Panc1 (cell line): ENCODE data around the gene PPP1R3C. TPM values are rescaled to one million over a fixed set of nuclear protein-coding genes. Genes with fewer than 3 reads are reported as not detected.

Experiments
- ATAC-seq: fragments of 200-7000 bp; cut with Tn5 transposase; 2 replicates; pipeline ENCODE4 v1.9.1; 2020; ENCODE audit warnings: mild to moderate bottlenecking, moderate library complexity
- BruUV-seq: library from RNA; stranded (reverse); fragments of 400-500 nt; replicated peaks from 2 replicates; lab custom pipeline; 2021; lab: Mats Ljungman, UMichigan
- CTCF ChIA-PET: fragments of 300-600 bp; sonication (Branson Sonifier 250); formaldehyde crosslinking; loops from one replicate; lab custom pipeline; 2022; ENCODE audit warnings: antibody characterized with exemption; lab: Charles Lee
- POLR2A ChIA-PET: fragments of 300-600 bp; sonication (Branson Sonifier 250); formaldehyde crosslinking; loops from one replicate; lab custom pipeline; 2022; ENCODE audit warnings: antibody characterized with exemption; lab: Charles Lee
- DNase-seq: peaks from one replicate; pipeline ENCODE4 v3.0.0-alpha.2; 2010; ENCODE audit warnings: low read depth, low spot score
- H3K27ac ChIP-seq: 2 replicates; pipeline ENCODE4 v1.5.1; 2011; ENCODE audit warnings: mild to moderate bottlenecking, low read length, inconsistent platforms
- H3K27me3 ChIP-seq: fragments of 200-500 bp; sonication (Bioruptor generic); 2 replicates; pipeline ENCODE4 v1.6.0; 2014; ENCODE audit warnings: low read length, inconsistent platforms; ENCODE audit not compliant: control insufficient read depth, insufficient read depth
- H3K36me3 ChIP-seq: fragments of 200-500 bp; sonication (Bioruptor generic); 2 replicates; pipeline ENCODE4 v1.5.1; 2014; ENCODE audit warnings: inconsistent platforms, mild to moderate bottlenecking, low read length, moderate library complexity; ENCODE audit not compliant: control insufficient read depth, insufficient read depth
- H3K4me1 ChIP-seq: 2 replicates; pipeline ENCODE4 v1.5.1; 2011; ENCODE audit warnings: inconsistent platforms, mild to moderate bottlenecking, low read length, moderate library complexity; ENCODE audit not compliant: control insufficient read depth, insufficient read depth
- H3K4me3 ChIP-seq, 2 experiments: 2 replicates each; pipeline ENCODE4 v1.5.1; 2011 to 2012; ENCODE audit warnings: low read depth in 2 of 2, low read length in 2 of 2, mild to moderate bottlenecking in 2 of 2, inconsistent platforms in 1 of 2, moderate library complexity in 1 of 2
- H3K9me3 ChIP-seq: fragments of 200-500 bp; sonication (Bioruptor generic); 2 replicates; pipeline ENCODE4 v1.5.1; 2014; ENCODE audit warnings: low read depth, mild to moderate bottlenecking, inconsistent platforms, low read length, moderate library complexity; ENCODE audit not compliant: control insufficient read depth, insufficient read depth
- CTCF ChIP-seq: fragments of 450-650 bp; IDR thresholded peaks from 2 replicates; pipeline ENCODE4 v1.5.1; 2017; ENCODE audit warnings: mild to moderate bottlenecking
- POLR2AphosphoS5 ChIP-seq: IDR thresholded peaks from 2 replicates; pipeline ENCODE4 v1.6.1; 2012; ENCODE audit warnings: mild to moderate bottlenecking, low read depth, low read length, moderate library complexity
- SIN3A ChIP-seq: IDR thresholded peaks from 2 replicates; pipeline ENCODE4 v1.6.1; 2012; ENCODE audit warnings: low read depth, mild to moderate bottlenecking, low read length, moderate library complexity, borderline replicate concordance; ENCODE audit not compliant: insufficient read depth
- TCF7L2 ChIP-seq: IDR thresholded peaks from 2 replicates; pipeline ENCODE4 v1.6.1; 2011; ENCODE audit warnings: mild to moderate bottlenecking, low read depth, low read length, inconsistent platforms
- in situ Hi-C: cut with HindIII; loops from 2 replicates; pipeline ENCODE4 v1.10.0; 2016; ENCODE audit warnings: low sequenced_read_pairs, low pct_unique_long_range_greater_than_20kb
- intact Hi-C: fragments of 100-400 bp; cut with micrococcal nuclease; formaldehyde crosslinking; loops from one replicate; pipeline ENCODE4 v1.10.0; 2022; ENCODE audit not compliant: unreplicated experiment
- total RNA-seq: library from RNA; stranded (reverse); gene quantifications from one replicate; pipeline ENCODE4 v1.2.1, GENCODE V29; 2021; ENCODE audit not compliant: unreplicated experiment
- TF ChIP-seq, protein P1 (sequence below), 2 experiments: IDR thresholded peaks; 2 replicates each; pipeline ENCODE4 v1.6.1; 2011 to 2012; ENCODE audit warnings: low read depth in 2 of 2, control low read depth in 1 of 2, low read length in 1 of 2, mild to moderate bottlenecking in 1 of 2, moderate library complexity in 1 of 2; ENCODE audit not compliant: insufficient read depth in 1 of 2

Gene PPP1R3C
- total RNA-seq, 1 experiment from 2014 or later = 1.2 TPM

- CTCF ChIA-PET = no interaction called here
- H3K27me3 ChIP-seq = no peaks in the 10 kb centered on the region
- in situ Hi-C loops = no loop called here
- no peak overlapping the region for H3K27ac ChIP-seq
- peaks cover 7% of the 10 kb centered on the region; the same call in 1 of the 2 replicates for H3K4me1 ChIP-seq
- no peak overlapping the region for H3K4me3 ChIP-seq
- POLR2A ChIA-PET = no interaction called here
- H3K36me3 ChIP-seq = no peaks in the 10 kb centered on the region
- ATAC-seq (no peak), DNase-seq (no peak)
- no peak for TF ChIP-seq CTCF
- no peak for TF ChIP-seq TCF7L2
- TF ChIP-seq SIN3A = no peak
- TF ChIP-seq POLR2AphosphoS5 = no peak
- TF ChIP-seq, protein P1, sequence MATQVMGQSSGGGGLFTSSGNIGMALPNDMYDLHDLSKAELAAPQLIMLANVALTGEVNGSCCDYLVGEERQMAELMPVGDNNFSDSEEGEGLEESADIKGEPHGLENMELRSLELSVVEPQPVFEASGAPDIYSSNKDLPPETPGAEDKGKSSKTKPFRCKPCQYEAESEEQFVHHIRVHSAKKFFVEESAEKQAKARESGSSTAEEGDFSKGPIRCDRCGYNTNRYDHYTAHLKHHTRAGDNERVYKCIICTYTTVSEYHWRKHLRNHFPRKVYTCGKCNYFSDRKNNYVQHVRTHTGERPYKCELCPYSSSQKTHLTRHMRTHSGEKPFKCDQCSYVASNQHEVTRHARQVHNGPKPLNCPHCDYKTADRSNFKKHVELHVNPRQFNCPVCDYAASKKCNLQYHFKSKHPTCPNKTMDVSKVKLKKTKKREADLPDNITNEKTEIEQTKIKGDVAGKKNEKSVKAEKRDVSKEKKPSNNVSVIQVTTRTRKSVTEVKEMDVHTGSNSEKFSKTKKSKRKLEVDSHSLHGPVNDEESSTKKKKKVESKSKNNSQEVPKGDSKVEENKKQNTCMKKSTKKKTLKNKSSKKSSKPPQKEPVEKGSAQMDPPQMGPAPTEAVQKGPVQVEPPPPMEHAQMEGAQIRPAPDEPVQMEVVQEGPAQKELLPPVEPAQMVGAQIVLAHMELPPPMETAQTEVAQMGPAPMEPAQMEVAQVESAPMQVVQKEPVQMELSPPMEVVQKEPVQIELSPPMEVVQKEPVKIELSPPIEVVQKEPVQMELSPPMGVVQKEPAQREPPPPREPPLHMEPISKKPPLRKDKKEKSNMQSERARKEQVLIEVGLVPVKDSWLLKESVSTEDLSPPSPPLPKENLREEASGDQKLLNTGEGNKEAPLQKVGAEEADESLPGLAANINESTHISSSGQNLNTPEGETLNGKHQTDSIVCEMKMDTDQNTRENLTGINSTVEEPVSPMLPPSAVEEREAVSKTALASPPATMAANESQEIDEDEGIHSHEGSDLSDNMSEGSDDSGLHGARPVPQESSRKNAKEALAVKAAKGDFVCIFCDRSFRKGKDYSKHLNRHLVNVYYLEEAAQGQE (IDR thresholded peaks at IDR 0.05; ENCODE audit: insufficient read depth in 1 of 2, low read depth in 2 of 2, low read length in 1 of 2) = no peak
- intact Hi-C loops = no loop called here
- H3K9me3 ChIP-seq = no peaks in the 10 kb centered on the region
- BruUV-seq = no TSS peak
Observed at GRCh38 chr10:91592266-91592975, 40.5 kb downstream of the PPP1R3C start.

GRCh38 chr10:91591797-91592174 lies 41.1 kb downstream of the PPP1R3C start:
- DNase-seq (no peak), ATAC-seq (no peak)
- intact Hi-C loops (no loop called here), in situ Hi-C loops (no loop called here)
- Histone ChIP-seq H3K4me3 (no peak overlapping the region), H3K27me3 (no peaks in the 10 kb centered on the region), H3K9me3 (no peaks in the 10 kb centered on the region), H3K4me1 (peaks cover 7% of the 10 kb centered on the region; the same call in 1 of the 2 replicates), H3K36me3 (no peaks in the 10 kb centered on the region), H3K27ac (no peak overlapping the region)
- ChIA-PET POLR2A (interaction anchor here (0.7 kb wide), 1 partner anchor 662 kb away, joined by 13 read pairs; no protein-coding TSS in a partner anchor), CTCF (no interaction called here)
- TF ChIP-seq POLR2AphosphoS5 (no peak), TCF7L2 (no peak)
- TF ChIP-seq, protein P1 (IDR thresholded peaks at IDR 0.05; ENCODE audit: insufficient read depth in 1 of 2, low read depth in 2 of 2, low read length in 1 of 2) = no peak
- no TSS peak for BruUV-seq
